HG02763 (cell line): ENCODE measurements around the gene ENG.
"Not testable (repeated sequence)": the region's sequence is repeated elsewhere in the genome, so short reads cannot be mapped to it uniquely, and the experiment has no call there.

Source experiments
- ATAC-seq: cut with Tn5 transposase; IDR thresholded peaks from one replicate; pipeline ENCODE4 v1.9.1; 2021; ENCODE audit warnings: mild to moderate bottlenecking, moderate library complexity; ENCODE audit not compliant: unreplicated experiment

ENG gene

GRCh38 chr9:127796225-127796813 lies 58.1 kb downstream of the ENG start:
- ATAC-seq, result no peak

- no peak for ATAC-seq
Observed at GRCh38 chr9:127794001-127794791, 60.3 kb downstream of the ENG start.

GRCh38 chr9:127793093-127793708 lies 61.3 kb downstream of the ENG start:
- ATAC-seq, result no peak

GRCh38 chr9:127792417-127793031 lies 61.9 kb downstream of the ENG start:
- ATAC-seq, result no peak

- no peak for ATAC-seq
Observed at GRCh38 chr9:127791085-127791484, 63.4 kb downstream of the ENG start.

GRCh38 chr9:127790094-127790855 lies 64.2 kb downstream of the ENG start:
- no peak for ATAC-seq

- no peak for ATAC-seq
Observed at GRCh38 chr9:127789179-127789578, 65.3 kb downstream of the ENG start.

GRCh38 chr9:127788337-127789011 lies 66.0 kb downstream of the ENG start:
- ATAC-seq, result no peak

GRCh38 chr9:127786773-127787104 lies 67.7 kb downstream of the ENG start:
- no peak for ATAC-seq

GRCh38 chr9:127785933-127786772 lies 68.3 kb downstream of the ENG start, which contains the start of gene CDK9:
CDK9 (plus strand) TSS chr9:127786034; CDS start chr9:127786149, 115 bp downstream.
- ATAC-seq, result peak; percentile 63

GRCh38 chr9:127785023-127785932 lies 69.2 kb downstream of the ENG start:
- peak; percentile 46 for ATAC-seq

- no peak for ATAC-seq
Observed at GRCh38 chr9:127783111-127784008, 71.1 kb downstream of the ENG start.

- ATAC-seq, result no peak
Observed at GRCh38 chr9:127781806-127782205, 72.7 kb downstream of the ENG start.

GRCh38 chr9:127780909-127781308 lies 73.5 kb downstream of the ENG start:
- not testable (repeated sequence) for ATAC-seq

GRCh38 chr9:127780126-127780885 lies 74.2 kb downstream of the ENG start:
- no peak for ATAC-seq

- ATAC-seq, result peak; percentile 40
Observed at GRCh38 chr9:127779136-127779981, 75.1 kb downstream of the ENG start.
